Small intestine (tissue), 7 donors: ENCODE data around the gene MAPK6. TPM values are rescaled to one million over a fixed set of nuclear protein-coding genes. Genes with fewer than 3 reads are reported as not detected.

Experiments used
- DNase-seq, 2 donors: peaks; one replicate each; pipeline versions ENCODE4 v3.0.0 to v3.0.0-alpha.2; 2013
- FAIRE-seq: peaks from 2 replicates; lab custom pipeline; 2012; peaks lifted over from hg19 to GRCh38; lab: Jason Lieb, UNC
- H3K27ac ChIP-seq, 3 donors: one replicate each; pipeline ENCODE4 v1.5.1; 2013; ENCODE audit warnings: low read length in 2 of 3, mild to moderate bottlenecking in 2 of 3, control low read depth in 1 of 3, inconsistent platforms in 1 of 3, low read depth in 1 of 3, moderate library complexity in 1 of 3
- H3K27me3 ChIP-seq, 3 donors: one replicate each; pipeline ENCODE4 v1.6.1; 2013; ENCODE audit warnings: low read length in 3 of 3, inconsistent platforms in 1 of 3; ENCODE audit not compliant: control insufficient read depth in 3 of 3, insufficient read depth in 3 of 3
- H3K36me3 ChIP-seq, 3 donors: one replicate each; pipeline ENCODE4 v1.6.1; 2013; ENCODE audit warnings: low read length in 3 of 3, inconsistent platforms in 1 of 3, low read depth in 1 of 3, mild to moderate bottlenecking in 1 of 3, moderate library complexity in 1 of 3; ENCODE audit not compliant: control insufficient read depth in 3 of 3, insufficient read depth in 2 of 3
- H3K4me1 ChIP-seq, 3 donors: one replicate each; pipeline ENCODE4 v1.6.1; 2013; ENCODE audit warnings: low read length in 2 of 3, inconsistent platforms in 1 of 3, low read depth in 1 of 3, mild to moderate bottlenecking in 1 of 3, moderate library complexity in 1 of 3; ENCODE audit not compliant: control insufficient read depth in 3 of 3, insufficient read depth in 2 of 3
- H3K4me3 ChIP-seq, 3 donors: one replicate each; pipeline ENCODE4 v1.5.1; 2013; ENCODE audit warnings: low read length in 3 of 3, control low read depth in 1 of 3, inconsistent platforms in 1 of 3, low read depth in 1 of 3, mild to moderate bottlenecking in 1 of 3, moderate library complexity in 1 of 3
- H3K9me3 ChIP-seq, 2 donors: one replicate each; pipeline ENCODE4 v1.6.1; 2013; ENCODE audit warnings: low read depth in 1 of 2, low read length in 1 of 2; ENCODE audit not compliant: control insufficient read depth in 2 of 2, insufficient read depth in 1 of 2
- WGBS, 3 donors: extraction: QIAGEN DNeasy Blood & Tissue Kit; methylation state at CpG; one replicate each; pipeline ENCODE4 v1.1.7; 2013; 5-methylcytosine and 5-hydroxymethylcytosine counted together
- polyA plus RNA-seq, 4 donors: library from polyadenylated mRNA; stranded (reverse) in 3 of 4; unstranded in 1 of 4; fragments of 200-250 nt in 3 of 4; fragments of 120-200 nt in 1 of 4; gene quantifications; one replicate each; pipeline versions ENCODE4 v1.2.1 to v1.2.3, GENCODE V29; 2013
- donor health status: healthy with polysubstance abuse.
- donor health status: control.
- donor health status: control.
- donor health status: Bipolar disorder and iron deficiency.
- donor health status: healthy.

MAPK6 gene
- polyA plus RNA-seq, 4 donors, result 15.5 to 52.8 (median 27.6) TPM

- H3K9me3 ChIP-seq, result no peaks in the 10 kb centered on the region
- no peak for FAIRE-seq
- no peaks in the 10 kb centered on the region for H3K36me3 ChIP-seq
- WGBS, 3 donors, result 80 to 83% (median 81%) methylated on average over 3 of the region's 3 CpGs
- H3K27ac ChIP-seq, result no peak overlapping the region
- H3K4me1 ChIP-seq, result peaks cover 0 to 6% (median 3%) of the 10 kb centered on the region in 3 donors
- DNase-seq, result no peak
- H3K4me3 ChIP-seq, result no peak overlapping the region
- no peaks in the 10 kb centered on the region for H3K27me3 ChIP-seq
Observed at GRCh38 chr15:52013151-52013791, 5.7 kb upstream of the MAPK6 start.

- no peak for FAIRE-seq
- 91 to 96% (median 93%) methylated on average over 1 of the region's 1 CpG for whole genome bisulfite sequencing, 3 donors
Observed at GRCh38 chr15:52014616-52015015, 4.4 kb upstream of the MAPK6 start.

GRCh38 chr15:52016316-52016715, 2.7 kb upstream of the MAPK6 start:
- 95 to 100% (median 98%) methylated on average over 2 of the region's 2 CpGs for WGBS, 3 donors

More at GRCh38 chr15:52014616-52015015, 4.4 kb upstream of the MAPK6 start:
- H3K9me3 ChIP-seq, result no peaks in the 10 kb centered on the region
- H3K4me1 ChIP-seq, result peaks cover 0 to 4% (median 0%) of the 10 kb centered on the region in 3 donors
- no peak for DNase-seq
- H3K27ac ChIP-seq, result no peak overlapping the region
- no peaks in the 10 kb centered on the region for H3K27me3 ChIP-seq
- H3K4me3 ChIP-seq, result no peak overlapping the region
- no peaks in the 10 kb centered on the region for H3K36me3 ChIP-seq

GRCh38 chr15:52018244-52018643, 775 bp upstream of the MAPK6 start:
- Histone ChIP-seq H3K4me1 (peaks cover 0 to 4% (median 0%) of the 10 kb centered on the region in 3 donors), H3K36me3 (no peaks in the 10 kb centered on the region), H3K4me3 (peak overlapping the region in 1 of 3 donors; percentile 83), H3K9me3 (no peaks in the 10 kb centered on the region), H3K27me3 (no peaks in the 10 kb centered on the region), H3K27ac (no peak overlapping the region)
- DNase-seq (no peak), FAIRE-seq (no peak)
- WGBS, 3 donors, result 89 to 93% (median 91%) methylated on average over 7 of the region's 7 CpGs

More at GRCh38 chr15:52016316-52016715, 2.7 kb upstream of the MAPK6 start:
- no peak for DNase-seq
- no peak overlapping the region for H3K27ac ChIP-seq
- H3K36me3 ChIP-seq, result no peaks in the 10 kb centered on the region
- peaks cover 0 to 4% (median 0%) of the 10 kb centered on the region in 3 donors for H3K4me1 ChIP-seq
- H3K27me3 ChIP-seq, result no peaks in the 10 kb centered on the region
- no peak for FAIRE-seq
- no peak overlapping the region for H3K4me3 ChIP-seq
- H3K9me3 ChIP-seq, result no peaks in the 10 kb centered on the region

GRCh38 chr15:52019394-52020220, 588 bp downstream of the MAPK6 start:
- no peaks in the 10 kb centered on the region for H3K27me3 ChIP-seq
- no peaks in the 10 kb centered on the region for H3K36me3 ChIP-seq
- H3K4me1 ChIP-seq, result peaks cover 0 to 4% (median 0%) of the 10 kb centered on the region in 3 donors
- peak overlapping the region; percentile 90 to 97 (median 95) for H3K27ac ChIP-seq
- H3K9me3 ChIP-seq, result no peaks in the 10 kb centered on the region
- 0 to 1% (median 1%) methylated on average over 36 to 100 of the region's 100 CpGs for WGBS, 3 donors
- FAIRE-seq (no peak), DNase-seq (peak; percentile 92 to 95)
- H3K4me3 ChIP-seq, result peak overlapping the region; percentile 60 to 87 (median 83)

GRCh38 chr15:52020221-52021085, 1.4 kb downstream of the MAPK6 start:
- no peaks in the 10 kb centered on the region for H3K9me3 ChIP-seq
- peak overlapping the region; percentile 88 to 97 (median 95) for H3K27ac ChIP-seq
- no peaks in the 10 kb centered on the region for H3K27me3 ChIP-seq
- no peak for FAIRE-seq
- peak in 1 of 2 donors; percentile 39 for DNase-seq
- H3K36me3 ChIP-seq, result no peaks in the 10 kb centered on the region
- peak overlapping the region; percentile 59 to 87 (median 83) for H3K4me3 ChIP-seq
- 1 to 4% (median 2%) methylated on average over 10 of the region's 10 CpGs for WGBS, 3 donors
- H3K4me1 ChIP-seq, result peaks cover 0 to 4% (median 0%) of the 10 kb centered on the region in 3 donors

GRCh38 chr15:52021128-52021671, 2.2 kb downstream of the MAPK6 start:
- Histone ChIP-seq H3K4me1 (peaks cover 0 to 4% (median 0%) of the 10 kb centered on the region in 3 donors), H3K4me3 (peak overlapping the region in 1 of 3 donors; percentile 29), H3K27me3 (no peaks in the 10 kb centered on the region), H3K27ac (peak overlapping the region; percentile 7 to 88 (median 52)), H3K9me3 (no peaks in the 10 kb centered on the region), H3K36me3 (no peaks in the 10 kb centered on the region)
- DNase-seq (peak; percentile 67 to 72), FAIRE-seq (no peak)
- 0 to 1% (median 0%) methylated on average over 4 of the region's 4 CpGs for WGBS, 3 donors
